ENCODE data around the gene RHBDF2. TPM values are rescaled to one million over a fixed set of nuclear protein-coding genes. Genes with fewer than 3 reads are reported as not detected.
"Not testable (repeated sequence)": the region's sequence is repeated elsewhere in the genome, so short reads cannot be mapped to it uniquely, and the experiment has no call there.

RHBDF2 gene
- total RNA-seq, 1 donor from 2014 or later = 0.79 TPM

- no peak overlapping the region for H3K4me2 ChIP-seq
- no peak for DNase-seq (ENCODE audit: low spot score)
- no peak overlapping the region for H3K27ac ChIP-seq
- no peaks in the 10 kb centered on the region for H3K79me2 ChIP-seq (ENCODE audit: low read depth)
- Mint-ChIP-seq H3K4me3 (no peak overlapping the region), H3K27me3 (ENCODE audit: insufficient read depth, low read depth) (peaks cover 9% of the 10 kb centered on the region), H3K27ac (no peak overlapping the region), H3K36me3 (no peaks in the 10 kb centered on the region), H3K4me1 (peaks cover 19% of the 10 kb centered on the region), H3K9me3 (no peaks in the 10 kb centered on the region)
- H3K9me3 ChIP-seq (ENCODE audit: low read depth) = no peaks in the 10 kb centered on the region
- TF ChIP-seq EZH2phosphoT487 (IDR thresholded peaks at IDR 0.05) (no peak), EZH2 (IDR thresholded peaks at IDR 0.05) (no peak)
- TF ChIP-seq, protein P1, sequence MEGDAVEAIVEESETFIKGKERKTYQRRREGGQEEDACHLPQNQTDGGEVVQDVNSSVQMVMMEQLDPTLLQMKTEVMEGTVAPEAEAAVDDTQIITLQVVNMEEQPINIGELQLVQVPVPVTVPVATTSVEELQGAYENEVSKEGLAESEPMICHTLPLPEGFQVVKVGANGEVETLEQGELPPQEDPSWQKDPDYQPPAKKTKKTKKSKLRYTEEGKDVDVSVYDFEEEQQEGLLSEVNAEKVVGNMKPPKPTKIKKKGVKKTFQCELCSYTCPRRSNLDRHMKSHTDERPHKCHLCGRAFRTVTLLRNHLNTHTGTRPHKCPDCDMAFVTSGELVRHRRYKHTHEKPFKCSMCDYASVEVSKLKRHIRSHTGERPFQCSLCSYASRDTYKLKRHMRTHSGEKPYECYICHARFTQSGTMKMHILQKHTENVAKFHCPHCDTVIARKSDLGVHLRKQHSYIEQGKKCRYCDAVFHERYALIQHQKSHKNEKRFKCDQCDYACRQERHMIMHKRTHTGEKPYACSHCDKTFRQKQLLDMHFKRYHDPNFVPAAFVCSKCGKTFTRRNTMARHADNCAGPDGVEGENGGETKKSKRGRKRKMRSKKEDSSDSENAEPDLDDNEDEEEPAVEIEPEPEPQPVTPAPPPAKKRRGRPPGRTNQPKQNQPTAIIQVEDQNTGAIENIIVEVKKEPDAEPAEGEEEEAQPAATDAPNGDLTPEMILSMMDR (IDR thresholded peaks at IDR 0.05) = no peak
- H3F3A ChIP-seq (ENCODE audit: low read depth) = peaks cover 5% of the 10 kb centered on the region
- no peak overlapping the region for H2AFZ ChIP-seq (replicated peaks)
- H4K20me1 ChIP-seq (ENCODE audit: low read depth) = no peaks in the 10 kb centered on the region
- no peaks in the 10 kb centered on the region for H3K4me1 ChIP-seq
- peaks cover 20% of the 10 kb centered on the region for H3K27me3 ChIP-seq
- H3K4me3 ChIP-seq = no peak overlapping the region
- H3K9ac ChIP-seq = no peak overlapping the region
- H3K36me3 ChIP-seq = no peaks in the 10 kb centered on the region
Measured at GRCh38 chr17:76510831-76511244, 9.6 kb upstream of the RHBDF2 start.

- H3K27ac ChIP-seq; H3K27me3 Mint-ChIP-seq (ENCODE audit: insufficient read depth, low read depth); H3K4me2 ChIP-seq; H3K9ac ChIP-seq; H3K27ac Mint-ChIP-seq; H3K4me3 ChIP-seq; H3F3A ChIP-seq (ENCODE audit: low read depth); H3K4me1 ChIP-seq; H4K20me1 ChIP-seq (ENCODE audit: low read depth); H3K36me3 ChIP-seq; H3K79me2 ChIP-seq (ENCODE audit: low read depth); H3K9me3 Mint-ChIP-seq; H3K9me3 ChIP-seq (ENCODE audit: low read depth); H3K36me3 Mint-ChIP-seq; H2AFZ ChIP-seq (replicated peaks); DNase-seq (ENCODE audit: low spot score): not testable (repeated sequence)
- peak overlapping the region; percentile 7 for H3K4me3 Mint-ChIP-seq
- H3K4me1 Mint-ChIP-seq = peaks cover 11% of the 10 kb centered on the region
- H3K27me3 ChIP-seq = peaks cover 20% of the 10 kb centered on the region
Measured at GRCh38 chr17:76508472-76509063, 7.3 kb upstream of the RHBDF2 start.

- no peaks in the 10 kb centered on the region for H3K36me3 Mint-ChIP-seq
- H3K4me3 ChIP-seq = no peak overlapping the region
- H3K9me3 ChIP-seq (ENCODE audit: low read depth) = no peaks in the 10 kb centered on the region
- H3K9me3 Mint-ChIP-seq = no peaks in the 10 kb centered on the region
- no peak overlapping the region for H3K27ac Mint-ChIP-seq
- no peak overlapping the region for H3K27ac ChIP-seq
- peak; percentile 84 for DNase-seq (ENCODE audit: low spot score)
- H3K36me3 ChIP-seq = no peaks in the 10 kb centered on the region
- TF ChIP-seq, protein P1 (IDR thresholded peaks at IDR 0.05) = peak; percentile 91
- no peak for TF ChIP-seq EZH2 (IDR thresholded peaks at IDR 0.05)
- H3K4me2 ChIP-seq = no peak overlapping the region
- no peaks in the 10 kb centered on the region for H3K79me2 ChIP-seq (ENCODE audit: low read depth)
- H3F3A ChIP-seq (ENCODE audit: low read depth) = peaks cover 10% of the 10 kb centered on the region
- H3K4me3 Mint-ChIP-seq = no peak overlapping the region
- H3K4me1 ChIP-seq = peaks cover 3% of the 10 kb centered on the region
- peaks cover 20% of the 10 kb centered on the region for H3K27me3 ChIP-seq
- no peak overlapping the region for H2AFZ ChIP-seq (replicated peaks)
- H3K9ac ChIP-seq = no peak overlapping the region
- H4K20me1 ChIP-seq (ENCODE audit: low read depth) = no peaks in the 10 kb centered on the region
- peaks cover 15% of the 10 kb centered on the region for H3K4me1 Mint-ChIP-seq
- peaks cover 11% of the 10 kb centered on the region for H3K27me3 Mint-ChIP-seq (ENCODE audit: insufficient read depth, low read depth)
Measured at GRCh38 chr17:76506408-76507345, 5.5 kb upstream of the RHBDF2 start.

- DNase-seq (ENCODE audit: low spot score) = peak; percentile 33
- no peak overlapping the region for H3K4me3 ChIP-seq
- H3K36me3 ChIP-seq = no peaks in the 10 kb centered on the region
- H3K36me3 Mint-ChIP-seq = no peaks in the 10 kb centered on the region
- no peak overlapping the region for H3K27ac ChIP-seq
- H3K4me2 ChIP-seq = no peak overlapping the region
- no peaks in the 10 kb centered on the region for H3K79me2 ChIP-seq (ENCODE audit: low read depth)
- H3K9me3 ChIP-seq (ENCODE audit: low read depth) = no peaks in the 10 kb centered on the region
- peaks cover 9% of the 10 kb centered on the region for H4K20me1 ChIP-seq (ENCODE audit: low read depth)
- no peak overlapping the region for H3K9ac ChIP-seq
- no peaks in the 10 kb centered on the region for H3K9me3 Mint-ChIP-seq
- TF ChIP-seq EZH2 (IDR thresholded peaks at IDR 0.05) (no peak), EZH2phosphoT487 (IDR thresholded peaks at IDR 0.05) (no peak)
- TF ChIP-seq, protein P1 (IDR thresholded peaks at IDR 0.05) = no peak
- no peak overlapping the region for H2AFZ ChIP-seq (replicated peaks)
- peak overlapping the region; percentile 70 for H3K27ac Mint-ChIP-seq
- no peak overlapping the region for H3K4me3 Mint-ChIP-seq
- H3F3A ChIP-seq (ENCODE audit: low read depth) = peaks cover 10% of the 10 kb centered on the region
- peaks cover 34% of the 10 kb centered on the region for H3K27me3 ChIP-seq
- H3K27me3 Mint-ChIP-seq (ENCODE audit: insufficient read depth, low read depth) = peaks cover 18% of the 10 kb centered on the region
- peaks cover 16% of the 10 kb centered on the region for H3K4me1 Mint-ChIP-seq
- peaks cover 16% of the 10 kb centered on the region for H3K4me1 ChIP-seq
Measured at GRCh38 chr17:76504117-76504516, 2.9 kb upstream of the RHBDF2 start.

Data from neural progenitor cell (in vitro differentiated cells).